GM18519 (cell line): ENCODE data around the gene SRRM3.
"Not testable (repeated sequence)": the region's sequence is repeated elsewhere in the genome, so short reads cannot be mapped to it uniquely, and the experiment has no call there.

ENCODE experiments used
- ATAC-seq: cut with Tn5 transposase; IDR thresholded peaks from one replicate; pipeline ENCODE4 v1.9.1; 2021; ENCODE audit warnings: mild to moderate bottlenecking, moderate library complexity; ENCODE audit not compliant: unreplicated experiment, low FRiP score

The SRRM3 gene

DNA sequence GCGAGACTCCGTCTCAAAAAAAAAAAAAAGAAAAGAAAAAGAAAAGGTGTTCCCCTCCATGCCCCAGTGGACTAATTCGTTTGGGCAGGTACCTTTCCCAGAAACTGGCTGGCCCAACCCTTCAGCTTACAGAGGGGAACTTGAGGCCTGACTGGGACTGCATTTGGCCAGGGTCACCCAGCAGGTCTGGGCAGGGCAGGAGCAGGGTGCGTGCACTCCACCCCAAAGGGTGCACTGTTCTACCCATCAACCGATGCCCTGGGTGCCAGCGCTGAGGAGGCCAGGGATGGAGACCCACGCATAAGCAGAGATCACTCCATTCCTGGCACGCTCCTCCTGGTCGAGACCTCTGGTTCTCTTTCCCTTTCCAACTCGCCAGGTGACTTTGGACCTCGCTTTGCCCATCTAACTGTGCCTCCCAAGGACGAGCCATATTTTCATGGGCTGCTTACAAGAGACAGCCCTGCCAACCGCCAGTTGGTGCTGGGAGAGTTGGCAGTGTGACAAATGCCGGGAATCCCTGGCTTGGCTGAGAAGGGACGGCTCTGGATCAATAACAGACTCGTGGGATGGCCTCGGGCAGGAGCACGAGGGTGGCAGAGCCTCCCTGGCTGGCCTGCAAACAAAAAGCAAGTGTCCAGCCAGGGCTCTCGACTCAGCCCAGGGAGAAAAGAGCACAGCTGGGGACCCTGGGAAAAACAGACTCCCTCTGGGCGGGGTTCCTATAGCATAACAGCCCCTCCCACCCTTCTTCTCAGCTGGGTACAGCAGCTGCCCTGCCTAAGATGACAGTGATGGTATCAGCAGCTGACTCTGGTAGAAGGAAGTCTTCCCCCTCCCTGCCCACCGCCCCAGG, 108.6 kb downstream of the SRRM3 start:
- no peak for ATAC-seq

DNA sequence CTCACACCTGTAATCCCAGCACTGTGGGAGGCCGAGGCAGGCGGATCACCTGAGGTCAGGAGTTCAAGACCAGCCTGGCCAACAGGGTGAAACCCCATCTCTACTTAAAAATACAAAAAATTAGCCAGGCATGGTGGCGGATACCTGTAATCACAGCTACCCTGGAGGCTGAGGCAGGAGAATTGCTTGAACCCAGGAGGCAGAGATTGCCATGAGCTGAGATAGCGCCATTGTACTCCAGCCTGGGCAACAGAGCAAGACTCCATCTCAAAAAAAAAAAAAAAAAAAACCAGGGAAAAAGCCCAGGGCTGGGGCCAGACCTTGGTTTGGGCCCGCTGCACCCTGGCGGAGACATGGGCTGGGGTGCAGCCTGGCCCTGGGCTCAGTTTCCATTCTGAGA, 110.1 kb downstream of the SRRM3 start:
- ATAC-seq = not testable (repeated sequence)

DNA sequence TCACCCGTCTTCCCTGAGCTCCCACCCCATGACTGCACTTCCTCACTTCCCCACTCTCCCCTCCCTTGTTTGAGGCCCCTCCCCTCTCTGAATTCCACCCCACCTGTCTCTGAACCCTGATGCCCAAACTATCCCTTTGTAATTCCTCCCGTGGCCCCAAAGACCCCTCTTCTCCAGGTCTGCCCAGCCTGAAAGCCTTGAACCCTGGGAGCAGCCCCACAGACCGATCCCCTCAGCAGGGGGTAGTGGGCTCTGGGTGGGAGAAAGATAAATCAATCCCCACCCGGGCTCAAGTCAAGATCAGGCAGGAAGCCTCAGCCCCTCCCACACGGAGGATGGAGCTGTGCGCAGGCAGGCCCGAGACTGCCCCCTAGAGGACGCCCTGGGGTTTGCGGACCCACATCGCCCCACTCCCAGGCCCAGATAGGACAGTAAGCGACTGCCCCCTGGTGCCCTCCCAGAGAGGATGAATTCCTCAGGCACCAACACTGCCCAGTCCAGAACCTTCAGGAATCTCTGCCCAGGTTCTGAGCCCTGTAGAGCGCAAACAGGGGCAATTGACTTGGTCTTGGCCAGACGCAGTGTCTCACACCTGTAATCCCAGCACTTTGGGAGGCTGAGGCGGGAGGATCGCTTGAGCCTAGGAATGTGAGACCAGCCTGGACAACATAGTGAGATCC, 112.5 kb downstream of the SRRM3 start:
- no peak for ATAC-seq

DNA sequence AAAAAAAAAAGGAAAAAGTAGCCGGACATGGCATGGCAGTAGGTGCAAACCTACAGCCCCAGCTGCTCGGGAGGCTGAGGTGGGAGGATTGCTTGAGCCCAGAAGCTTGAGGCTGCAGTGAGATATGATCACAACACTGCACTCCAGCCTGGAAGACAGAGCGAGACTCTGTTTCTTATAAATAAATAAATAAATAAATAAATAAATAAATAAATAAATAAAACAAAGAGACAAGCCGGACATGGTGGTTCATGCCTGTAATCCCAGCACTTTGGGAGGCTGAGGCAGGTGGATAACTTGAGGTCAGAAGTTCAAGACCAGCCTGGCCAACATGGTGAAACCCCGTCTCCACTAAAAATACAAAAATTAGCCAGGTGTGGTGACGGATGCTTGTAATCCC, 113.0 kb downstream of the SRRM3 start:
- not testable (repeated sequence) for ATAC-seq

DNA sequence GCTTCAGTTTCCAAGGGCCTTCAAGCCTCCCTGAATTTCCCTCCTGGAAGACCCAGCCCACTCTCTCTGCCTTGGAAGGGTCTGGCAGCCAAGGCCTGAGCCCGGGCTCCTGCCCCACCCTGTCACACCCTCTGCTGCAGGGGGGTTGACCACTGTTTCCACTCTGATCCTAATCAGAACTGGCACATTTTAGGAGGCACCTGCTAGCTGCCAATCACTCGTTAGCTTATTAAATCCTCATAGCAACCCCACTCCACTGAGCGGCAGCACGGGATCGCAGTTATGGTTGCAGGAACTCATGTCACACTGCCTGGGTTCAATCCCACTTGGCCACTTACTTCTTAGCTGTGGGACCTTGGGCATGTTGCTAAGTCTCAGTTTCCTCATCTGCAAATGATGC, 113.7 kb downstream of the SRRM3 start:
- no peak for ATAC-seq

DNA sequence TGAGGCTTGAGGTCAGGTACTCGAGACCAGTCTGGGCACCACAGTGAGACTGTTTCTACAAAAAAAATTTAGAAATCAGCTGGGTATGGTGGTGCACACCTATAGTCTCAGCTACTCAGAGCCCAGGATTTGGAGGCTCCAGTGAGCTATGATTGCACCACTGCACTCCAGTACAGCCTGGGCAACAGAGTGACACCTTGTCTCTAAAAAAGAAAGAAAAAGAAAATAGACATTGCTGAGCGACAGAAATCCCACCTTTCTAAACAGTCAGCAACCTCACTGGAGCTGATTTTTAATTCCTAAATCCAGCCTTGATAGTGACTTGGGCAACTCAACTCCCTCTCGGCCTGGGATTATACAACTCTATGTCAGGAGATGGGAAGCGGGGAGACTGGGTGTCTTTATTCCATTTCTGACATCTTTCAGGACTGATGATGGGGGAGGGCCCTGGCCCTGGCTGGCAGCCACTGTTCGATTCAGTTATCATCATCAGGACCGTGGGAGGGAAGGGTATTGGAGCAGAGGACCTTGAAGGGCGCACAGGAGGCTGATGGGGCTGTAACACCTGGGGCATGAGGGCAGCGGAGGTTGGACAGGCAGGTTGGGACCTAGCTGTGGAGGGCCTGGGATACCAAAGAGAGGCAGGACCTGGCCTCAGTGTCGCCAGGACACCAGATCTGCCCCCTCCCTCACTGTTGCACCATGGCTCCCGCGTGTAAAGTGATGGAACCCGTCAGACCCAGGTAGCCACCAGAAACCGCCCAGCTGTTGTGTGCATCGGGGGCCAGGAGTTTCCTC, 115.5 kb downstream of the SRRM3 start:
- no peak for ATAC-seq

DNA sequence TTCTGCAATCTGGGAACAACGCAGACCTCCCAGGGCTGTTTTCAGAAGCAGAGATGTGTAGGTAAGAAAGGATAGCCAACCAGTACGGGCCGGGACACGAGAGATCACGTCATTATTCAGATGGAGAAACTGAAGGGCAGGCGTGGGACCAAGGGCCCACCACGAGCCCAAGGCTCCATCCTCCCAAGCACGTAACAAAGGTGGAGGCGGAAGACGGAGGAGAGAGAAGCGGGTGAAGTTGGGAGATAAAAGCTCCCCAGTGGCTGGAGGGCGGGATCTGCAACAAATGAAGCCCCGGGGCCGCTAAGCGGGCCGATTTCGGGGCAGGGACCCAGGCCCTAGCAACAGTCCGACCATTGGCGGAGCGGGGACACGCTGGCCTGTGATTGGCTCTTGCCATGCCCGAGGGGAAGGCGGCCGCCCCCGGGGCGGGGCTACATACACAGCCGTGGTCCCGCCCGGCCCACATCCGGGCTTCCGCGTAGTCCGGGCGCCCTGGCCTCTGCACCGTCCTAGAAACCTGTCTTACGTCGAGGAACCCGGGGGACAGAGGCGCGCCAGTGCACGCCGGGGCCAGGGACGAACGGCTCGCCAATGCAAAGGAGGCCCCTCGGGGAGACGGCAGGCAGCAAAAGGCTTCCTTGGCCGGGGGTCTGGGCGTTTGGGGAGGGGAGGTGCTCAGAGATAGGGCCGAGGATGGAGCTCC, 116.2 kb downstream of the SRRM3 start:
- ATAC-seq = peak; percentile 84

DNA sequence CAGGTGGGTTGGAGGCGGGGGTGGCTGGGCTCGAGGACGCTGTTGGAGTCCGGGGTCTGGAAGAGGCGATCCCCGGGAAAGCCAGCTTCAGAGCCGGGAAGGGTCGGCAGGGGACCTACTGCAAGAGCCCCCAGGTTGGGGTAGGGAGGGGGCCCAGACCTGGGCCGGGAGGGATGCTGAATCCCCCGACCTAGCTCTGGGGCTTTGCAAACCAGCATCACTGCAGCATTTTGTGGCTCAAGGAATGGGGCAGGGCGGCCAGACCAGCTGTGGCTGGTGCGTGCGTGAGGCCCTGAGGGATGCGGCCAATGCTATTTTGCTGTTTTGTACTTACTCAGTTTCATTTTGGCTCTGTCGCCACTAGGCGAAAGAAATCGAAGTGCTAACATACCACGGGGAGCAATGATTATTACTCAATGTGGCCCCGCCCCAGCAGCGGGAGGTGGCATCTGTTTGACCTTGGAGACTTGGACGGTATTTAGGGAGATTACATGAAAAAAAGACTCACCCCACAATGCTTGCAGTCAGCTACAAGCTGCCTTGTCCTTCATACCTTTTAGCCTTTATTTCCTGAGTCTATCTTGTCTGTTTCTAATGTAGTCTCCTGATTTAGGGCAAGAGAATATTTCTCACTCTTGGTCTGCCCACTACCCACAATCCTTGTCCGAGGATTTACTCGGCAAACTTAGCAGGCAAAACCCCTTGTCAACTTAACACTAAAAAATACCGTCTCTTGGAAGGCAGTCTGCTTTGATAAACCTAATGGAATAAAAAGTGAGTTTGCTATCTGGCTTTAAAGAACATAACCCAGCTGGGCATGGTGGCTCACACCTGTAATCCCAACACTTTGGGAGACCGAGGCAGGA, 117.0 kb downstream of the SRRM3 start:
- ATAC-seq = peak; percentile 32

DNA sequence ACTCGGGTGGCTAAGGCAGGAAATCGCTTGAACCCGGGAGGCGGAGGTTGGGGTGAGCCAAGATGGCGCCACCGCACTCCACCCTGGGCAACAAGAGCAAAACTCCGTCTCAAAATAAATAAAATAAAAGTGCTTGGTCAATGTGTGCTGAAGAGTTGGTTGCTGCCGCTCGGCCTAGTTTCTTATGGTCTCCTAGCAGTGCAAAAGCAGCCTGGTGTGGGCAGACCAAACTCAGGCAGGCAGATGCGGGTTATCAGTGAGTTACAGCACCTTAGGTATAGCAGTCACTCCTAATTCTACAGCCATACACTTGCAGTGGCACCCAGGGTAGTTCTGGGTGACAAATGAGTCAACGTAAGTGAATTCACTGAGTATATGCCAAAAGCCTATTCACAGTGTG, 123.4 kb downstream of the SRRM3 start:
- ATAC-seq = no peak

DNA sequence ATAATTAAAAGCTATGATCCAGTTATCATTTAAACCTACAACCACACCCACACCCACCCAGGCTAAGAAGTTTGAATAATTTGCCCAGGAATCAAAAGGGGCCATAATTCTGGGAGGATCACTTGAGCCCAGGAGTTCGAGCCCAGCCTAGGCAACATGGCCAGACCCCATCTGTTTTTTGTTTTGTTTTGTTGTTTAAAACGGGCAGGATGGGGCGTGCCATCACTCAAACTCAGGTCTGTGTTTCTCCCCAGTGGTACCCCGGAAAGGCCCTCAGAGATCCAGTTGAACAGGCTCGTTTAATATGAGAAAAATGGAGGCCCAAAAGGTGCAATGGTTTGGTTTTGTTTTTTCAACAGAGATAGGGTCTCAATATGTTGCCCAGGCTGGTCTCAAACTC, 124.1 kb downstream of the SRRM3 start:
- no peak for ATAC-seq

DNA sequence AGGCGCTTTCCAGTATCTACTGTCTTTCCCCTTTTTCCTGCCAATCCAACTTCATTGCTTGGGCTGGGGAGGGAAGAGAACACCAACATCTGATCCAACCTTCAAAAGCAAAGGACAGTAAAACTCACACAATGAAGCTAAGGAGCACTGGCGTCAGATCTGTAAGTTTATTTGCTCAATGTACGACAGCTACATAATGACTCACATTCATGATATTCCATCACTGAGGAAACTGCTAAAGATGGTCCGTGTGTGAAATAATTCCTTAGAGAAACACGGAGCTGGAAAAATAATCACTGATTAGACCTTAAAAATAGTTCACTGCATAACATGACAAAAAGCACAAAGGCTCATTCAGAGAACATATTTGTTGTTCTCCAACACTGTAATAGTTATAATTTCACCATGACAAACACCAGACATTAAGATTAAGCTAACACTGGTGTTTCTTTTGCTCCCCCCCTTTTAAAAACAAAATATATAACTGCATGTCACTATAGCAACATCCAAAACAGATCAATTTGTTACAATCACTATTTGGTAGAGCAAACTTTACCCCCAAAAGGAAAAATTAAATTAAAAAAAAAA, 125.0 kb downstream of the SRRM3 start:
- ATAC-seq = no peak

DNA sequence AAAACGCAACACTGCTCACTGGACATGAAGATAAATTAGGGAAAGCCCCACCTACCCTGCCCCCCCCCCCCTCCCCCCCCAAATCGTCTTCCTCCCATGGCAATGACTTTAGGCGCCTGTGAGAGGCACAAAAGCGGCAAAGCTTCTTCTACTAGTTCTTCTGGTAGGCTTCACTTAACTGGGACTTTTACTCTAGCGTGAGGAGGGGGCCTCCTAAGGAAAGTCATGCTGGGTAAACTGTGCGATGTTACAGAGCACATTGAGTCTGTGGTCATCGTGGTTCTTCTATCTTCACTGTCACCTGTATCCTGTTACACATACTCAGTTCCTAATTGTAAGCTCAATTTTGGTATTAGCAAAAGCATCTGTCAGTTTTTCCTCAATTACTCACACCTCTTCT, 125.9 kb downstream of the SRRM3 start:
- no peak for ATAC-seq

DNA sequence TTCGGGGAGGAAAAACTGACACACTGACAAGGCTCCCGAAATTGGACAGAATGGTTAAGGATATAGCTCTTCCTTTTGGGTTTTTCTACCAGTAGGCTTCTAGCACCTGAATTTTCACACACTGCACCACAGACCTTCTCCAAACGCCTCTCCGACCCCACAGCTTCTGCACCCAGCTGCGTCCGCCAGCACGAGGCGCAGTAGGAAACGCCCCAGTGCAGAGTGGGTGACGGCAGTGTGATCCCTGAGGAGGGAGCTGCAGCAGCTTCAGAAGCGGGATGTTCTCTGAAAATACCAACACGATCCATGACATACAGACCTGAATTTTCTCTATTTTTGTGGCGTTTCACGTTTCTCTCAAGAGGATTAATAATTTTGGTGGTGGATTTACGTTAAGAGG, 126.7 kb downstream of the SRRM3 start:
- ATAC-seq = no peak

DNA sequence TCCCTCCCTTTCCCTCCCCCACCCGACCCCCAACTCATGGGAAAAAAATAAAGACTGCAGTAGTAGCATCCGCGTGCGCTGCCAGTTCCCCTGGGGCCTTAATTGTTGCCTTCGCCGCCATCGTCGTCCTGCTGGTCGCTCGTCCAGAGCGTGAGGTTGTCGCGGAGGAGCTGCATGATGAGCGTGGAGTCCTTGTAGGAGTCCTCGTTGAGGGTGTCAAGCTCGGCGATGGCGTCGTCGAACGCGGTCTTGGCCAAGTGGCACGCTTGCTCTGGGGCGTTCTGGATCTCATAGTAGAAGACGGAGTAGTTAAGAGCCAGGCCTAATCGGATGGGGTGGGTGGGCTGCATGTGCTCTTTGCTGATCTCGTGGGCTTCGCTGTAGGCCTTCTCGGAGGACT, 127.8 kb downstream of the SRRM3 start:
- no peak for ATAC-seq

DNA sequence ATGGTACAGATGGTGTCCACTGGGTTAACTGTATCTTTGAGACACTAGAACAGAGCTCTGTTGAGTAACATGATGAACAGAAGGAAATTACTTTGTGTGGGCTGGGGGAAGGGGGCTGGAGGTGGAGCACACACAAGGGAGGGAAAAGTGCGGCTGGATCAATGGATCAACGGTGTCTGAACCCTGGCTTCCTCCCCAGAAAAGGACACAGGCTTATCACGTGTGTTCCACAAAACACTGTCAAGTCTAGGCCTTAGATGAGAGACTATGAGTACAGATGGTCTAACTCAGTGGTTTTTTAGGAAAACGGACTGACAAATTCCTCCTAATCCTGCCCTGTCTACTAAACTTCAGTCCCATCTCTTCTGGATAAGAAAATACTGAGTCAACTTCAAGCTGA, 128.6 kb downstream of the SRRM3 start:
- ATAC-seq = no peak

DNA sequence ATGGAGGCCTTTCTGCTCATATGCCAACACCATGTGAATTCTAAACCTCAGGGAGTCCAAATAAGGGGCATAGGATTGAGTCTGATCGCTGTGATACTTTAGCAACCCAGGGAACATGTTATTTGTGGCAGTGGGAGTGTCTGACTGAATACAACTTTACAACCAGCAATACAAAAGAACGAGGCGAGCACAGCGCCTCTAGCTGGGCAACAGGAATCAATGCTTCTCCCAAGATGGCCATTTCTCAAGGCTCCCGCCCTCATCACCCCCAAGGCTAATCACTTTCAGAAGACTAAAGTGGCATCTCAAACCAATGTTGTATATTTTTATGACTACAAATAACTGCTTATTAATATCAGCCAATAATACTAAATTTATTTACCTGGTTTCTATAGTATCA, 129.0 kb downstream of the SRRM3 start:
- ATAC-seq = no peak

DNA sequence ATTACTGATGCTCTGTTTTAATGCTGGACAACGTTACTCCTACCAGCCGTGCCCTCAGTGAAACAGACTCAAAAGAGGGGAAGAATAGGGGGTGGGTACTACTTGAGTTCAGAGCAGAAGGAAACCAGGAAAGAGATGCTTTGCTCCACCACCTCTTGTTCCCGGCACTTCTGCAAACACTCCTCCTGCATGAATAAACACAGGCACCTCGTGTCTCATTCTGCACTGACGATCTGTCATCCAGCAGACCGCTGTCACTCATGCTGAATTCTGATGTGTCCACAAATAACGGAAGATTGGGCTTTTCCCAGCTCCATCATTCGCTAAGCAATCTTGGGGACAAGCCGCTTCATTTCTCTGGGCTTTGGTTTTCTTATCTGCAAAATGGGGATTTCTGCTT, 130.4 kb downstream of the SRRM3 start:
- ATAC-seq = no peak

DNA sequence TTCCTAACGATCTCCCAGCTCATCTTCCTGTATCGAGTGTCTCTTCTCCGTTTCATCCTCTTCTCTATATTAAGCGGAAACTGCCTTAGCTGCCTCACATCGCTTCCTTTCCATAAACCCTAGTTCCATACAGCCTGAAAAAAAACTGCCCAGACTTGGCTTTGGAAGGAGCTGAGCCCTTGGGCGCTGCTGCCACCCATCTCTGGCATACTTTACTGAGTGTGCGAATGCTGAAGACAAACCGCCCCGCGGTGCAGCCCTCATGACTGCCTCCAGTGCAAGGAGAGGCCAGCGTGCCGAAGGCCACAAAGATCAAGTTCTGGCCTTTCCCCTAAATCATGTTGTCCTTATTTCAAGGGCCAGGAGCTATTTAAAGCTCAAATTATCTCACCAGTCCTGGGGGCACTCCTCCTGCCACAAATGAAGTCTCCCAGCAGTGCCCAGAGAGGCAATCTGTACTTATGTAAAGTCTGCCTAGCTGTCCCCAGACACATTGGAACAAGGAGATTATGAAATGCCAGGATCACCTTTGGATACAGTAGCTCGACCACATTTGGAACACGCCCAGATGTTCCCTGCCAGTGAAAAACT, 131.9 kb downstream of the SRRM3 start:
- no peak for ATAC-seq
